ENCODE measurements around the gene FHOD1. TPM values are rescaled to one million over a fixed set of nuclear protein-coding genes. Genes with fewer than 3 reads are reported as not detected.

The FHOD1 gene
- total RNA-seq, 4 donors from 2014 or later: 7.7 to 28.8 (median 15.3) TPM

- no peaks in the 10 kb centered on the region for H3K9me3 ChIP-seq
- peak overlapping the region; percentile 89 for H3K4me3 ChIP-seq
- peak overlapping the region; percentile 85 for H3K27ac ChIP-seq
- TF ChIP-seq POLR2AphosphoS5 (IDR thresholded peaks at IDR 0.05): no peak
- no peak for TF ChIP-seq POLR2A (IDR thresholded peaks at IDR 0.05)
- TF ChIP-seq EP300 (IDR thresholded peaks at IDR 0.05): no peak
- TF ChIP-seq CTCF (IDR thresholded peaks at IDR 0.05): no peak
- no peaks in the 10 kb centered on the region for H3K36me3 ChIP-seq
- DNase-seq (ENCODE audit: low spot score in 2 of 2): no peak
- peaks cover 92% of the 10 kb centered on the region for H3K4me1 ChIP-seq
- 67% methylated on average over 4 of the region's 4 CpGs for WGBS
- H3K27me3 ChIP-seq: peaks cover 21% of the 10 kb centered on the region
These were observed 2.1 kb downstream of the FHOD1 start for GRCh38 chr16:67245186-67245585.

- peak in 1 of 2 donors; percentile 85 for DNase-seq (ENCODE audit: low spot score in 2 of 2)
- Histone ChIP-seq H3K27ac (peak overlapping the region; percentile 85), H3K4me3 (peak overlapping the region; percentile 89), H3K9me3 (no peaks in the 10 kb centered on the region), H3K27me3 (peaks cover 15% of the 10 kb centered on the region), H3K4me1 (peaks cover 93% of the 10 kb centered on the region), H3K36me3 (peaks cover under 1% of the 10 kb centered on the region)
- 27% methylated on average over 4 of the region's 5 CpGs for whole genome bisulfite sequencing
- no peak for TF ChIP-seq POLR2AphosphoS5 (IDR thresholded peaks at IDR 0.05)
- TF ChIP-seq EP300 (IDR thresholded peaks at IDR 0.05): no peak
- TF ChIP-seq POLR2A (IDR thresholded peaks at IDR 0.05): no peak
- TF ChIP-seq CTCF (IDR thresholded peaks at IDR 0.05): no peak
These were observed 2.7 kb downstream of the FHOD1 start for GRCh38 chr16:67244387-67245185.

- no peak for DNase-seq (ENCODE audit: low spot score in 2 of 2)
- 67% methylated on average over 4 of the region's 4 CpGs for WGBS
These were observed 3.8 kb downstream of the FHOD1 start for GRCh38 chr16:67243481-67243880.

GRCh38 chr16:67242138-67242730 lies 5.0 kb downstream of the FHOD1 start:
- Histone ChIP-seq H3K27ac (no peak overlapping the region), H3K9me3 (no peaks in the 10 kb centered on the region), H3K36me3 (peaks cover 24% of the 10 kb centered on the region), H3K4me3 (no peak overlapping the region), H3K27me3 (no peaks in the 10 kb centered on the region), H3K4me1 (peaks cover 71% of the 10 kb centered on the region)
- TF ChIP-seq POLR2A (IDR thresholded peaks at IDR 0.05): no peak
- no peak for TF ChIP-seq EP300 (IDR thresholded peaks at IDR 0.05)
- TF ChIP-seq POLR2AphosphoS5 (IDR thresholded peaks at IDR 0.05): no peak
- no peak for TF ChIP-seq CTCF (IDR thresholded peaks at IDR 0.05)
- no peak for DNase-seq (ENCODE audit: low spot score in 2 of 2)
- WGBS: 73% methylated on average over 4 of the region's 4 CpGs

More at GRCh38 chr16:67243481-67243880, 3.8 kb downstream of the FHOD1 start:
- H3K4me1 ChIP-seq: peaks cover 83% of the 10 kb centered on the region
- no peak for TF ChIP-seq POLR2AphosphoS5 (IDR thresholded peaks at IDR 0.05)
- no peak for TF ChIP-seq POLR2A (IDR thresholded peaks at IDR 0.05)
- TF ChIP-seq CTCF (IDR thresholded peaks at IDR 0.05): no peak
- no peak for TF ChIP-seq EP300 (IDR thresholded peaks at IDR 0.05)
- H3K27ac ChIP-seq: peak overlapping the region; percentile 85
- H3K27me3 ChIP-seq: peaks cover 4% of the 10 kb centered on the region
- H3K36me3 ChIP-seq: peaks cover 12% of the 10 kb centered on the region
- no peak overlapping the region for H3K4me3 ChIP-seq
- no peaks in the 10 kb centered on the region for H3K9me3 ChIP-seq

Data from suprapubic skin (tissue), 4 donors.